GM23248 (cell line): Measurements from ENCODE around the gene IL12RB1. TPM values are rescaled to one million over a fixed set of nuclear protein-coding genes. Genes with fewer than 3 reads are reported as not detected.

Source experiments
- DNase-seq: peaks from one replicate; pipeline ENCODE4 v3.0.0-alpha.2; 2015
- H2AFZ ChIP-seq: fragments of 200-600 bp; sonication (generic); 2 replicates; pipeline ENCODE4 v1.6.1; 2016; ENCODE audit warnings: antibody characterized with exemption
- H3F3A ChIP-seq: fragments of 200-600 bp; sonication (generic); 2 replicates; pipeline ENCODE4 v1.6.1; 2016; ENCODE audit warnings: mild to moderate bottlenecking, antibody characterized with exemption, mixed run types; ENCODE audit not compliant: insufficient read depth
- H3K27ac ChIP-seq: fragments of 200-600 bp; sonication (generic); 2 replicates; pipeline ENCODE4 v1.5.1; 2016; ENCODE audit warnings: mild to moderate bottlenecking
- H3K27me3 ChIP-seq: fragments of 200-600 bp; sonication (generic); replicated peaks from 2 replicates; pipeline ENCODE4 v1.6.1; 2016; ENCODE audit warnings: mild to moderate bottlenecking; ENCODE audit not compliant: insufficient read depth
- H3K36me3 ChIP-seq: fragments of 200-600 bp; sonication (generic); 2 replicates; pipeline ENCODE4 v1.6.1; 2016; ENCODE audit warnings: low read depth, mild to moderate bottlenecking
- H3K4me1 ChIP-seq: fragments of 200-600 bp; sonication (generic); 2 replicates; pipeline ENCODE4 v1.6.1; 2016; ENCODE audit warnings: mild to moderate bottlenecking; ENCODE audit not compliant: insufficient read depth
- H3K4me2 ChIP-seq: fragments of 200-600 bp; sonication (generic); one replicate; pipeline ENCODE4 v1.6.1; 2016; ENCODE audit warnings: mild to moderate bottlenecking; ENCODE audit not compliant: unreplicated experiment
- H3K4me3 ChIP-seq: fragments of 200-600 bp; sonication (generic); 2 replicates; pipeline ENCODE4 v1.5.1; 2016; ENCODE audit warnings: mild to moderate bottlenecking
- H3K79me2 ChIP-seq: fragments of 200-600 bp; sonication (generic); 2 replicates; pipeline ENCODE4 v1.6.1; 2016; ENCODE audit warnings: mild to moderate bottlenecking; ENCODE audit not compliant: insufficient read depth
- H3K9ac ChIP-seq: fragments of 200-600 bp; sonication (generic); 2 replicates; pipeline ENCODE4 v1.6.1; 2016; ENCODE audit warnings: mild to moderate bottlenecking
- H3K9me2 ChIP-seq: fragments of 200-600 bp; sonication (generic); 2 replicates; pipeline ENCODE4 v1.6.1; 2016; ENCODE audit warnings: mixed run types, mild to moderate bottlenecking, moderate library complexity; ENCODE audit not compliant: insufficient read depth
- H3K9me3 ChIP-seq: fragments of 200-600 bp; sonication (generic); one replicate; pipeline ENCODE4 v1.6.1; 2017; ENCODE audit warnings: low read depth
- H4K20me1 ChIP-seq: fragments of 200-600 bp; sonication (generic); 2 replicates; pipeline ENCODE4 v1.6.0; 2016; ENCODE audit not compliant: insufficient read depth
- EZH2 ChIP-seq: fragments of 200-600 bp; sonication (generic); IDR thresholded peaks from 2 replicates; pipeline ENCODE4 v1.6.1; 2018; ENCODE audit warnings: antibody characterized with exemption, mild to moderate bottlenecking; ENCODE audit not compliant: insufficient read depth, poor library complexity, severe bottlenecking
- EZH2phosphoT487 ChIP-seq: fragments of 200-600 bp; sonication (generic); IDR thresholded peaks from 2 replicates; pipeline ENCODE4 v1.6.1; 2018; ENCODE audit warnings: antibody characterized with exemption, moderate library complexity, mild to moderate bottlenecking, low read depth; ENCODE audit not compliant: insufficient read depth
- WGBS, 2 experiments: methylation state at CpG; one replicate each; pipeline ENCODE4 v1.1.6; 2015 to 2017; ENCODE audit warnings: low lambda C conversion rate in 2 of 2, low coverage in 1 of 2; ENCODE audit errors: missing lambda C conversion rate in 2 of 2; 5-methylcytosine and 5-hydroxymethylcytosine counted together
- in situ Hi-C: fragments of 300-500 bp; cut with MboI; formaldehyde crosslinking; loops from 2 replicates; pipeline ENCODE4 v1.15.0; 2020
- polyA plus RNA-seq: library from polyadenylated mRNA; unstranded; fragments of >200 nt; fragmentation: Nextera tagmentation; extraction: Ambion mirVana; gene quantifications from 2 replicates; pipeline ENCODE4 v1.2.1, GENCODE V29; 2016
- total RNA-seq: library from RNA; depleted of rRNA; stranded (reverse); fragments of >200 nt; shearing (Covaris generic); gene quantifications from 2 replicates; pipeline ENCODE4 v1.2.3, GENCODE V29; 2014

The IL12RB1 gene
- total and polyA plus RNA-seq, 2 experiments from 2014 or later: not detected

- Histone ChIP-seq H3K79me2 (no peaks in the 10 kb centered on the region), H2AFZ (peak overlapping the region; percentile 84; the same call in 1 of the 2 replicates), H3K4me2 (peak overlapping the region; percentile 71)
Measured at GRCh38 chr19:18110609-18111232, 24.0 kb upstream of the IL12RB1 start.

GRCh38 chr19:18109733-18110608 lies 23.2 kb upstream of the IL12RB1 start:
- Histone ChIP-seq H3K9ac (peak overlapping the region; percentile 81), H3F3A (no peaks in the 10 kb centered on the region), H3K27ac (no peak overlapping the region), H4K20me1 (no peaks in the 10 kb centered on the region), H3K36me3 (no peaks in the 10 kb centered on the region), H3K4me3 (peak overlapping the region; percentile 79), H3K27me3 (no peaks in the 10 kb centered on the region), H3K4me2 (peak overlapping the region; percentile 71), H3K9me2 (no peaks in the 10 kb centered on the region), H3K9me3 (no peaks in the 10 kb centered on the region), H2AFZ (peak overlapping the region; percentile 84), H3K4me1 (0 out of 2 replicates have a peak, but pooled peaks cover 3% of the 10 kb centered on the region), H3K79me2 (no peaks in the 10 kb centered on the region)
- in situ Hi-C loops: no loop called here
- peak; percentile 56 for DNase-seq
- 5 to 7% methylated on average over 32 to 82 of the region's 92 CpGs for WGBS, 2 experiments
- no peak for TF ChIP-seq EZH2phosphoT487
- TF ChIP-seq EZH2: no peak

More at GRCh38 chr19:18110609-18111232, 24.0 kb upstream of the IL12RB1 start:
- Histone ChIP-seq H4K20me1 (no peaks in the 10 kb centered on the region), H3K27ac (no peak overlapping the region), H3F3A (no peaks in the 10 kb centered on the region), H3K9ac (peak overlapping the region; percentile 81), H3K9me2 (no peaks in the 10 kb centered on the region), H3K36me3 (no peaks in the 10 kb centered on the region), H3K4me1 (0 out of 2 replicates have a peak, but pooled peaks cover 3% of the 10 kb centered on the region), H3K4me3 (peak overlapping the region; percentile 79), H3K27me3 (no peaks in the 10 kb centered on the region), H3K9me3 (no peaks in the 10 kb centered on the region)
- WGBS, 2 experiments: 63 to 70% methylated on average over 16 to 22 of the region's 22 CpGs
- in situ Hi-C loops: no loop called here
- DNase-seq: no peak
- TF ChIP-seq EZH2phosphoT487 (no peak), EZH2 (no peak)

GRCh38 chr19:18109341-18109732 lies 22.6 kb upstream of the IL12RB1 start:
- 78 to 84% methylated on average over 12 of the region's 12 CpGs for WGBS, 2 experiments
- no peaks in the 10 kb centered on the region for H3K9me2 ChIP-seq
- in situ Hi-C loops: no loop called here
- peak overlapping the region; percentile 84 for H2AFZ ChIP-seq
- TF ChIP-seq EZH2 (no peak), EZH2phosphoT487 (no peak)
- no peak overlapping the region for H3K27ac ChIP-seq
- H3K36me3 ChIP-seq: no peaks in the 10 kb centered on the region
- no peaks in the 10 kb centered on the region for H4K20me1 ChIP-seq
- peak overlapping the region; percentile 71 for H3K4me2 ChIP-seq
- H3K9ac ChIP-seq: peak overlapping the region; percentile 81
- no peaks in the 10 kb centered on the region for H3F3A ChIP-seq
- no peak for DNase-seq
- H3K9me3 ChIP-seq: no peaks in the 10 kb centered on the region
- H3K4me1 ChIP-seq: 0 out of 2 replicates have a peak, but pooled peaks cover 3% of the 10 kb centered on the region
- peak overlapping the region; percentile 79 for H3K4me3 ChIP-seq
- no peaks in the 10 kb centered on the region for H3K79me2 ChIP-seq
- H3K27me3 ChIP-seq: no peaks in the 10 kb centered on the region

GRCh38 chr19:18108897-18109296 lies 22.2 kb upstream of the IL12RB1 start:
- no peaks in the 10 kb centered on the region for H3K9me2 ChIP-seq
- no peaks in the 10 kb centered on the region for H3F3A ChIP-seq
- no peaks in the 10 kb centered on the region for H4K20me1 ChIP-seq
- 88 to 100% methylated on average over 2 of the region's 2 CpGs for WGBS, 2 experiments
- H3K27me3 ChIP-seq: no peaks in the 10 kb centered on the region
- no peak overlapping the region for H3K4me2 ChIP-seq
- H3K79me2 ChIP-seq: no peaks in the 10 kb centered on the region
- no peak for DNase-seq
- H3K36me3 ChIP-seq: no peaks in the 10 kb centered on the region
- no peak overlapping the region for H2AFZ ChIP-seq
- H3K9ac ChIP-seq: no peak overlapping the region
- in situ Hi-C loops: no loop called here
- H3K4me1 ChIP-seq: 0 out of 2 replicates have a peak, but pooled peaks cover 3% of the 10 kb centered on the region
- TF ChIP-seq EZH2phosphoT487: no peak
- TF ChIP-seq EZH2: no peak
- no peaks in the 10 kb centered on the region for H3K9me3 ChIP-seq
- H3K27ac ChIP-seq: no peak overlapping the region
- H3K4me3 ChIP-seq: no peak overlapping the region
